ENCODE data around the gene PNPLA5. TPM values are rescaled to one million over a fixed set of nuclear protein-coding genes. Genes with fewer than 3 reads are reported as not detected.

PNPLA5 gene
- total RNA-seq, 1 experiment from 2014 or later = 5.3 TPM

GRCh38 chr22:43843783-43844530 is 47.9 kb downstream of the PNPLA5 start:
- no peak overlapping the region for H3K27ac Mint-ChIP-seq
- H3K4me1 Mint-ChIP-seq = peaks cover 18% of the 10 kb centered on the region
- H3K4me3 Mint-ChIP-seq = no peak overlapping the region
- TF ChIP-seq HMGA2 (CRISPR knock-in tag; IDR thresholded peaks at IDR 0.05) (no peak), SOX15 (CRISPR knock-in tag; IDR thresholded peaks at IDR 0.05) (no peak), ARID4B (CRISPR knock-in tag; IDR thresholded peaks at IDR 0.05; ENCODE audit: borderline replicate concordance) (no peak), MAX (CRISPR knock-in tag; IDR thresholded peaks at IDR 0.05) (no peak), AR (CRISPR knock-in tag; IDR thresholded peaks at IDR 0.05) (no peak), SMAD3 (CRISPR knock-in tag; IDR thresholded peaks at IDR 0.05; ENCODE audit: borderline replicate concordance) (no peak), GABPB1 (CRISPR knock-in tag; IDR thresholded peaks at IDR 0.05) (no peak), ZNF425 (CRISPR knock-in tag; conservative IDR thresholded peaks at IDR 0.05) (no peak), ZNF138 (CRISPR knock-in tag; conservative IDR thresholded peaks at IDR 0.05) (no peak), CREM (CRISPR knock-in tag; IDR thresholded peaks at IDR 0.05) (no peak), TEAD4 (CRISPR knock-in tag; IDR thresholded peaks at IDR 0.05) (no peak), RELA (CRISPR knock-in tag; IDR thresholded peaks at IDR 0.05; ENCODE audit: borderline replicate concordance) (no peak)
- H3K36me3 Mint-ChIP-seq = 0 out of 2 replicates have a peak, but pooled peaks cover under 1% of the 10 kb centered on the region
- ChIA-PET CTCF (interaction anchor here (1.1 to 11.6 kb wide), 6 partner anchors 9 to 102 kb away, joined by 3 to 140 read pairs (median 4); no protein-coding TSS in a partner anchor), POLR2A (no interaction called here)
- ATAC-seq (no peak), DNase-seq (ENCODE audit: low spot score) (no peak)
- H3K9me3 Mint-ChIP-seq = no peaks in the 10 kb centered on the region
- H3K27me3 Mint-ChIP-seq (ENCODE audit: low read depth) = no peaks in the 10 kb centered on the region

GRCh38 chr22:43841742-43842141 is 50.1 kb downstream of the PNPLA5 start:
- Mint-ChIP-seq H3K4me3 (no peak overlapping the region), H3K27me3 (ENCODE audit: low read depth) (no peaks in the 10 kb centered on the region), H3K27ac (no peak overlapping the region), H3K9me3 (no peaks in the 10 kb centered on the region), H3K36me3 (peaks cover 7% of the 10 kb centered on the region; the same call in 1 of the 2 replicates), H3K4me1 (peaks cover 13% of the 10 kb centered on the region)
- POLR2A ChIA-PET = no interaction called here
- ATAC-seq = no peak
- CTCF ChIA-PET = interaction anchor here (0.9 to 1.5 kb wide), 2 partner anchors 13 to 41 kb away, joined by 3 to 4 read pairs; no protein-coding TSS in a partner anchor
- no peak for DNase-seq (ENCODE audit: low spot score)
- no peak for TF ChIP-seq ATF3 (CRISPR knock-in tag; conservative IDR thresholded peaks at IDR 0.05)
- TF ChIP-seq JUN (CRISPR knock-in tag; IDR thresholded peaks at IDR 0.05) = no peak
- no peak for TF ChIP-seq NFYB (CRISPR knock-in tag; conservative IDR thresholded peaks at IDR 0.05; ENCODE audit: low read depth)
- TF ChIP-seq ZNF396 (CRISPR knock-in tag; IDR thresholded peaks at IDR 0.05; ENCODE audit: borderline replicate concordance) = no peak
- no peak for TF ChIP-seq ZMAT4 (CRISPR knock-in tag; IDR thresholded peaks at IDR 0.05)
- no peak for TF ChIP-seq ZNF423 (CRISPR knock-in tag; IDR thresholded peaks at IDR 0.05)
- TF ChIP-seq IRF1 (CRISPR knock-in tag; IDR thresholded peaks at IDR 0.05) = no peak
